SK-N-SH (cell line): Measurements from ENCODE around the gene DDC.

Experiments
- FOSL2 ChIP-seq: IDR thresholded peaks from 2 replicates; pipeline ENCODE4 v1.4.0; 2012; ENCODE audit warnings: low read depth, mild to moderate bottlenecking, moderate library complexity, borderline replicate concordance
- JUND ChIP-seq: IDR thresholded peaks from 2 replicates; pipeline ENCODE4 v1.4.0; 2012
- MXI1 ChIP-seq: IDR thresholded peaks from 2 replicates; pipeline ENCODE4 v1.6.1; 2012; ENCODE audit warnings: mild to moderate bottlenecking, low read depth, low read length, improper control_type of control experiment
- TF ChIP-seq, protein P1 (sequence below): fragments of 200-600 bp; sonication (generic); IDR thresholded peaks from 2 replicates; pipeline ENCODE4 v1.6.1; 2017; ENCODE audit warnings: antibody characterized with exemption, mild to moderate bottlenecking, moderate library complexity

DNA sequence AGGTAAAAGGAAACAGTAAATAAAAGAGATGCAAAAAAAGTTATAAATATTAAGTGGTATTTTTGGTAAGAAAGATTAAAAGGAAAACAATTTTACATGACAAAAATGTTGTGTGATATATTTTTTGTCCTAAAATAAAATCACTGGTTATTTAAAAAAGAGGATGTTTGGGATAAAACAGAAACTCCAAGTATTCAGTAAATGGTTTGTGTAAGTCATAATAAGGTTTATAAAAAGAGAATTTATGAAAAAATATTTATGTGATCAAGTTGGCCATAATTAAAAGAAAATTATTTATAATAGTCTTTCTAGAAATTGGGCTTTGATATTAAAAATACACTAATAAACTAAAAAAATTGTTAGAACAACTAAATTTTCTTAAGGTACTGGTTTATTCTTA is 76.8 kb downstream of the DDC start:
- TF ChIP-seq, protein P1, sequence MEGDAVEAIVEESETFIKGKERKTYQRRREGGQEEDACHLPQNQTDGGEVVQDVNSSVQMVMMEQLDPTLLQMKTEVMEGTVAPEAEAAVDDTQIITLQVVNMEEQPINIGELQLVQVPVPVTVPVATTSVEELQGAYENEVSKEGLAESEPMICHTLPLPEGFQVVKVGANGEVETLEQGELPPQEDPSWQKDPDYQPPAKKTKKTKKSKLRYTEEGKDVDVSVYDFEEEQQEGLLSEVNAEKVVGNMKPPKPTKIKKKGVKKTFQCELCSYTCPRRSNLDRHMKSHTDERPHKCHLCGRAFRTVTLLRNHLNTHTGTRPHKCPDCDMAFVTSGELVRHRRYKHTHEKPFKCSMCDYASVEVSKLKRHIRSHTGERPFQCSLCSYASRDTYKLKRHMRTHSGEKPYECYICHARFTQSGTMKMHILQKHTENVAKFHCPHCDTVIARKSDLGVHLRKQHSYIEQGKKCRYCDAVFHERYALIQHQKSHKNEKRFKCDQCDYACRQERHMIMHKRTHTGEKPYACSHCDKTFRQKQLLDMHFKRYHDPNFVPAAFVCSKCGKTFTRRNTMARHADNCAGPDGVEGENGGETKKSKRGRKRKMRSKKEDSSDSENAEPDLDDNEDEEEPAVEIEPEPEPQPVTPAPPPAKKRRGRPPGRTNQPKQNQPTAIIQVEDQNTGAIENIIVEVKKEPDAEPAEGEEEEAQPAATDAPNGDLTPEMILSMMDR, result no peak
- TF ChIP-seq JUND (no peak), FOSL2 (no peak), MXI1 (no peak)
